Transverse colon (tissue), 3 donors: ENCODE measurements around the gene STARD13.

ENCODE experiments used
- CTCF ChIP-seq, 5 experiments: fragments of 200-600 bp in 3 of 5; fragments of 450-650 bp in 2 of 5; sonication (generic) in 3 of 5; IDR thresholded peaks; 1 replicate in 2 of 5; 2 replicates in 3 of 5; pipeline ENCODE4 v1.5.1; 2016 to 2017; ENCODE audit warnings: antibody characterized with exemption in 5 of 5, inconsistent platforms in 3 of 5, mild to moderate bottlenecking in 2 of 5, moderate library complexity in 1 of 5
- EP300 ChIP-seq: sonication (generic); formaldehyde crosslinking; IDR thresholded peaks from one replicate; pipeline ENCODE4 v1.6.1; 2017; ENCODE audit warnings: antibody characterized with exemption, low read depth

GRCh38 chr13:33236021-33236420 is 49.5 kb downstream of the STARD13 start:
- TF ChIP-seq CTCF (IDR thresholded peaks at IDR 0.05) = no peak
- TF ChIP-seq EP300 = no peak
